SK-N-SH (cell line): Measurements from ENCODE around the gene PXDN. TPM values are rescaled to one million over a fixed set of nuclear protein-coding genes. Genes with fewer than 3 reads are reported as not detected.
A peak's percentile ranks its signal among the peaks of the same experiment; 100 is the strongest.

Experiments
- CTCF ChIA-PET: fragments of 300-600, 350-600 bp; formaldehyde crosslinking; extraction: SDS; loops from one replicate; lab custom pipeline; 2021; lab: Yijun Ruan, JAX
- POLR2A ChIA-PET: fragments of 350-600 bp; sonication (Branson Sonifier 250); formaldehyde crosslinking; extraction: SDS; loops from one replicate; lab custom pipeline; 2020; ENCODE audit warnings: antibody characterized with exemption, inconsistent platforms; lab: Yijun Ruan, JAX
- DNase-seq: peaks from one replicate; pipeline ENCODE4 v3.0.0; 2012
- H2AFZ ChIP-seq: fragments of 200-600 bp; sonication (generic); 2 replicates; pipeline ENCODE4 v1.8.1; 2016; ENCODE audit warnings: antibody characterized with exemption, mild to moderate bottlenecking, low read depth
- H3F3A ChIP-seq: fragments of 200-600 bp; sonication (generic); replicated peaks from 2 replicates; pipeline ENCODE3; 2016; ENCODE audit warnings: antibody characterized with exemption, mild to moderate bottlenecking; ENCODE audit not compliant: insufficient read depth
- H3K27ac ChIP-seq, 2 experiments: fragments of 200-500 bp in 1 of 2; fragments of 200-600 bp in 1 of 2; sonication (Bioruptor generic) in 1 of 2; sonication (generic), shearing (Covaris generic) in 1 of 2; 2 replicates each; pipeline versions ENCODE4 v1.5.1 to v1.6.1; 2014 to 2016; ENCODE audit warnings: low read depth in 2 of 2, inconsistent platforms in 1 of 2, low read length in 1 of 2, mild to moderate bottlenecking in 1 of 2, mixed read lengths in 1 of 2
- H3K27me3 ChIP-seq: fragments of 200-600 bp; sonication (generic), shearing (Covaris generic); 2 replicates; pipeline ENCODE4 v1.6.1; 2016; ENCODE audit warnings: mixed run types; ENCODE audit not compliant: insufficient read depth
- H3K36me3 ChIP-seq, 2 experiments: fragments of 200-500 bp in 1 of 2; fragments of 200-600 bp in 1 of 2; sonication (Bioruptor generic) in 1 of 2; sonication (generic) in 1 of 2; replicated peaks in 1 of 2; 2 replicates each; pipeline versions ENCODE3 to v1.5.1; 2014 to 2016; ENCODE audit warnings: low read length in 1 of 2, mild to moderate bottlenecking in 1 of 2; ENCODE audit not compliant: insufficient read depth in 2 of 2, control insufficient read depth in 1 of 2
- H3K4me1 ChIP-seq, 2 experiments: fragments of 200-500 bp in 1 of 2; fragments of 200-600 bp in 1 of 2; sonication (Bioruptor generic) in 1 of 2; sonication (generic), shearing (Covaris generic) in 1 of 2; 2 replicates each; pipeline versions ENCODE4 v1.5.1 to v1.6.1; 2014 to 2016; ENCODE audit warnings: low read depth in 1 of 2, low read length in 1 of 2, mixed run types in 1 of 2; ENCODE audit not compliant: insufficient read depth in 2 of 2, control insufficient read depth in 1 of 2
- H3K4me2 ChIP-seq: fragments of 200-600 bp; sonication (generic), shearing (Covaris generic); 2 replicates; pipeline ENCODE4 v1.6.1; 2017; ENCODE audit warnings: mixed run types
- H3K4me3 ChIP-seq, 2 experiments: fragments of 200-500 bp in 1 of 2; fragments of 200-600 bp in 1 of 2; sonication (Bioruptor generic) in 1 of 2; sonication (generic), shearing (Covaris generic) in 1 of 2; 2 replicates each; pipeline versions ENCODE4 v1.5.1 to v1.8.1; 2014 to 2016; ENCODE audit warnings: low read depth in 2 of 2, inconsistent platforms in 1 of 2, low read length in 1 of 2, mild to moderate bottlenecking in 1 of 2, mixed read lengths in 1 of 2, moderate library complexity in 1 of 2
- H3K79me2 ChIP-seq: fragments of 200-600 bp; sonication (generic); 2 replicates; pipeline ENCODE4 v1.8.1; 2017; ENCODE audit warnings: mild to moderate bottlenecking; ENCODE audit not compliant: insufficient read depth
- H3K9ac ChIP-seq: fragments of 200-600 bp; sonication (generic); 2 replicates; pipeline ENCODE4 v1.6.1; 2017; ENCODE audit warnings: mixed run types
- H3K9me2 ChIP-seq: fragments of 200-600 bp; sonication (generic); 2 replicates; pipeline ENCODE4 v1.6.1; 2017; ENCODE audit warnings: mixed run types
- H3K9me3 ChIP-seq: fragments of 200-600 bp; sonication (generic); 2 replicates; pipeline ENCODE4 v1.6.1; 2017; ENCODE audit warnings: mixed run types, mild to moderate bottlenecking, moderate library complexity
- H4K20me1 ChIP-seq: fragments of 200-600 bp; sonication (generic); 2 replicates; pipeline ENCODE4 v1.6.1; 2017; ENCODE audit warnings: mild to moderate bottlenecking, mixed run types; ENCODE audit not compliant: insufficient read depth
- CHD2 ChIP-seq: fragments of 150-350 bp; IDR thresholded peaks from 2 replicates; pipeline ENCODE4 v1.6.1; 2018; ENCODE audit warnings: low read length; ENCODE audit not compliant: partially characterized antibody
- EP300 ChIP-seq, 2 experiments: IDR thresholded peaks; 2 replicates each; pipeline versions ENCODE4 v1.4.0 to v1.6.1; 2012; ENCODE audit warnings: borderline replicate concordance in 1 of 2, low read depth in 1 of 2, low read length in 1 of 2
- EZH2phosphoT487 ChIP-seq: fragments of 200-600 bp; sonication (generic); IDR thresholded peaks from 2 replicates; pipeline ENCODE4 v1.6.1; 2017; ENCODE audit warnings: low read depth, mixed run types, mild to moderate bottlenecking, antibody characterized with exemption, moderate library complexity, borderline replicate concordance
- FOXJ3 ChIP-seq: sonication (generic); formaldehyde crosslinking; IDR thresholded peaks from 2 replicates; pipeline ENCODE4 v1.5.1; 2020; ENCODE audit warnings: mild to moderate bottlenecking, missing genetic modification reagents
- FOXM1 ChIP-seq: IDR thresholded peaks from 2 replicates; pipeline ENCODE4 v1.4.0; 2012; ENCODE audit warnings: low read depth, mild to moderate bottlenecking
- GATA2 ChIP-seq: sonication (generic); formaldehyde crosslinking; IDR thresholded peaks from 2 replicates; pipeline ENCODE4 v1.5.0; 2020; ENCODE audit warnings: mild to moderate bottlenecking, missing genetic modification reagents
- MEF2A ChIP-seq: IDR thresholded peaks from 2 replicates; pipeline ENCODE4 v1.4.0; 2012; ENCODE audit warnings: low read depth, borderline replicate concordance
- MXI1 ChIP-seq: IDR thresholded peaks from 2 replicates; pipeline ENCODE4 v1.6.1; 2012; ENCODE audit warnings: mild to moderate bottlenecking, low read depth, low read length, improper control_type of control experiment
- NRF1 ChIP-seq: IDR thresholded peaks from 2 replicates; pipeline ENCODE4 v1.6.1; 2012; ENCODE audit warnings: low read depth, mild to moderate bottlenecking, low read length
- PBX3 ChIP-seq: IDR thresholded peaks from 2 replicates; pipeline ENCODE4; 2012
- POLR2AphosphoS5 ChIP-seq: IDR thresholded peaks from 2 replicates; pipeline ENCODE4 v1.6.1; 2012; ENCODE audit warnings: low read depth, low read length
- RAD21 ChIP-seq: IDR thresholded peaks from 2 replicates; pipeline ENCODE4 v1.6.1; 2012; ENCODE audit warnings: mild to moderate bottlenecking, low read length
- RCOR1 ChIP-seq: fragments of 150-350 bp; IDR thresholded peaks from 2 replicates; pipeline ENCODE4 v1.6.1; 2017; ENCODE audit warnings: antibody characterized with exemption, low read length
- RXRA ChIP-seq: IDR thresholded peaks from 2 replicates; pipeline ENCODE4 v1.4.0; 2012; ENCODE audit warnings: low read depth, mild to moderate bottlenecking, borderline replicate concordance
- SMC3 ChIP-seq: IDR thresholded peaks from 2 replicates; pipeline ENCODE4 v1.6.1; 2012; ENCODE audit warnings: low read depth, low read length, improper control_type of control experiment
- TEAD4 ChIP-seq: IDR thresholded peaks from 2 replicates; pipeline ENCODE4 v1.4.0; 2012; ENCODE audit warnings: mild to moderate bottlenecking, borderline replicate concordance; ENCODE audit not compliant: insufficient read depth
- WGBS: methylation state at CpG from one replicate; pipeline ENCODE4 v1.1.6; 2017; ENCODE audit warnings: low lambda C conversion rate; 5-methylcytosine and 5-hydroxymethylcytosine counted together
- polyA plus RNA-seq, 3 experiments: library from polyadenylated mRNA; depleted of rRNA; stranded (reverse); fragments of >200 nt; gene quantifications; 2 replicates each; pipeline ENCODE4 v1.2.3, GENCODE V29; 2012
- TF ChIP-seq, protein P1 (sequence below): IDR thresholded peaks from 2 replicates; pipeline ENCODE4 v1.4.0; 2012; ENCODE audit warnings: low read depth

The PXDN gene
- polyA plus RNA-seq, 1 of the 3 experiments (the other 2 are of a cell fraction), result 146 TPM

DNA sequence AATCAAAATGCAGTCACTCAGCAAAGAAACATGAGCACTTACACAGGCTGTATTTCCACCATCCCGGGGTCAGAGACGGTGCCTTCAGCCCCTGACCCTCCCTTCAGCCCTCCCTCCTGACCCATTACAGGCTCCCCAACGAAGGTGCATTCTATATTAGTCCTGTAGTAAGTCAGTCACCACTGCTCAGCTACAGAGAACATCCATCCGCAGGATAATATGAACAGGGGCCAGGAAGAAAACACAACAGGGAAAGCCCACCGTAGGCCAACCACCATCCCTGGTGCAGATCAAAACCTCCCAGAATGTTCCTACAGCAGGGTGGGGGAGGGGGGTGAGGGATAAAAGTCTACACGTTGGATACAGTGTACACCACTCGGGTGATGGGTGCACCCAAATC, 15.1 kb downstream of the PXDN start (continued):
- TF ChIP-seq NRF1, result no peak
- TF ChIP-seq EP300 (IDR thresholded peaks at IDR 0.05; ENCODE audit: borderline replicate concordance in 1 of 2, low read depth in 1 of 2, low read length in 1 of 2), result no peak
- no peak for TF ChIP-seq MXI1
- TF ChIP-seq POLR2AphosphoS5, result no peak
- TF ChIP-seq, protein P1, sequence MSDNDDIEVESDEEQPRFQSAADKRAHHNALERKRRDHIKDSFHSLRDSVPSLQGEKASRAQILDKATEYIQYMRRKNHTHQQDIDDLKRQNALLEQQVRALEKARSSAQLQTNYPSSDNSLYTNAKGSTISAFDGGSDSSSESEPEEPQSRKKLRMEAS, result no peak

- CTCF ChIA-PET, result interaction anchor here (0.8 to 2.4 kb wide), 10 partner anchors 8 to 138 kb away, joined by 3 to 9 read pairs (median 5); no protein-coding TSS in a partner anchor
- H3K4me2 ChIP-seq, result peak overlapping the region; percentile 78
- DNase-seq, result peak; percentile 87
- H3K9ac ChIP-seq, result peak overlapping the region; percentile 80
- H4K20me1 ChIP-seq, result no peaks in the 10 kb centered on the region
- H3K27ac ChIP-seq, result peak overlapping the region; percentile 98 to 100
- WGBS, result 58% methylated on average over 14 of the region's 14 CpGs
- H3K79me2 ChIP-seq, result peaks cover 89% of the 10 kb centered on the region
- no peak overlapping the region for H2AFZ ChIP-seq
- peaks cover 40% of the 10 kb centered on the region for H3F3A ChIP-seq
- POLR2A ChIA-PET, result interaction anchor here (1.3 kb wide), 2 partner anchors 14 to 17 kb away, joined by 3 to 6 read pairs; no protein-coding TSS in a partner anchor
- TF ChIP-seq, protein P1, result no peak
- TF ChIP-seq SMC3 (peak; percentile 26; the same call in 1 of the 2 replicates), RXRA (no peak), CHD2 (peak; percentile 15), PBX3 (0 out of 2 replicates have a peak, but pooled peaks have one; percentile 6), POLR2AphosphoS5 (no peak), RAD21 (peak; percentile 19; the same call in 1 of the 2 replicates), TEAD4 (no peak), EP300 (IDR thresholded peaks at IDR 0.05; ENCODE audit: borderline replicate concordance in 1 of 2, low read depth in 1 of 2, low read length in 1 of 2) (no peak), GATA2 (no peak), FOXM1 (no peak), RCOR1 (no peak), MEF2A (no peak), EZH2phosphoT487 (no peak), FOXJ3 (CRISPR knock-in tag) (peak; percentile 60; the same call in 1 of the 2 replicates), MXI1 (peak; percentile 96)
- H3K9me2 ChIP-seq, result no peaks in the 10 kb centered on the region
- peaks cover 2 to 12% of the 10 kb centered on the region in 2 experiments for H3K36me3 ChIP-seq
- H3K4me3 ChIP-seq, result peak overlapping the region in 1 of 2 experiments; percentile 14; a peak in 1 of 4 replicates
- no peaks in the 10 kb centered on the region for H3K27me3 ChIP-seq
- H3K4me1 ChIP-seq, result peaks cover 47 to 62% of the 10 kb centered on the region in 2 experiments
- no peaks in the 10 kb centered on the region for H3K9me3 ChIP-seq
Measured at GRCh38 chr2:1728821-1729220, 15.5 kb downstream of the PXDN start.
